ENCODE results near the gene JOSD1. TPM values are rescaled to one million over a fixed set of nuclear protein-coding genes. Genes with fewer than 3 reads are reported as not detected.
A peak's percentile ranks its signal among the peaks of the same experiment; 100 is the strongest.

JOSD1 gene
- total RNA-seq, 2 experiments from 2014 or later: 48.9 to 54.3 TPM

DNA sequence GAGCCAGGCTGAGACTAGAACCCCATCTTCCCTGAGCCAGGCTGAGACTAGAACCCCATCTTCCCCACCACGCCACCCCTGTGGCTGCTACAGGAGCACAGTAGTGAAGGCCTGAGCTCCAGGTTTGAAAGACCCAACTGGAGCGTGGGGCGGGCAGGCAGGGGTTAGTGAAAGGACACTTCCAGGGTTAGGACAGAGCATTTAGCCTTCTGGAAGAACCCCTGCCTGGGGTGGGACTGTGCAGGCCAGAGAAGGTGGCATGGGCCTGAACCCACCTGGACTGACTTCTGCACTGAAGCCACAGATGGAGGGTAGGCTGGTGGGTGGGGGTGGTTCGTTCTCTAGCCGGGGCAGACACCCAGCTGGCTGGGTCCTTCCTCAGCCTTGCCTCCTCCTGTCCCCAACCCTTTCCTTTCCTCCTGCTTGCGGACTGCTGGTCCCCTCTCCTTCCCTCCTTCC lies 31.0 kb upstream of the JOSD1 start:
- peak; percentile 5 for DNase-seq
- CTCF ChIA-PET: interaction anchor here (1.2 to 2.3 kb wide), 4 partner anchors 10 to 27 kb away, joined by 3 to 14 read pairs (median 8); no protein-coding TSS in a partner anchor
- intact Hi-C loops (cut with micrococcal nuclease): no loop called here
- H3K27me3 Mint-ChIP-seq (ENCODE audit: low read depth): no peaks in the 10 kb centered on the region
- H3K4me3 Mint-ChIP-seq: no peak overlapping the region
- H3K27ac Mint-ChIP-seq: no peak overlapping the region
- H3K36me3 Mint-ChIP-seq (ENCODE audit: low read depth): peaks cover 25% of the 10 kb centered on the region
- H3K9me3 Mint-ChIP-seq: no peaks in the 10 kb centered on the region
- peaks cover 19% of the 10 kb centered on the region for H3K4me1 Mint-ChIP-seq (ENCODE audit: low read depth)

DNA sequence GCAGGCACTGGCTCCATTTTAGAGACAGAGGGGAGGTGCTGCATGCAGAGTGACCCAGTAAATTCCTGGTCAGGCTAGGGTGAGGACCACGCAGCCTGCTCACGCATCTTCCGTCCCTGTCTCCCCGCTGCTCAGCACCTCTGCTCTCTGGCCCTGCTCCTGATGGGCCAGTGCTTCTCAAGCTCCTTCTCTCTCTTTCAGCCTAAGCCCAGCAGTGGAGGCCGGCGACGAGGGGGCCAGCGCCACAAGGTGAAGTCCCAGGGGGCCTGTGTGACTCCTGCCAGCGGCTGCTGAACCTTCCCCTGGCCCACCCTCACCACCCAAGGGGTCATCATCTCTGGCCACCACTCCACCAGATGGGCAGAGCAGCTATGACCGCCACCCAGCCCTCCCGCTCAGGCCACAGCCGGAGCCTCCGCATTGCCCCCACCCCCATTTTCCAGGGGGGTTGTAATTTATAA lies 29.7 kb upstream of the JOSD1 start:
- peak; percentile 3 for DNase-seq
- H3K4me1 Mint-ChIP-seq (ENCODE audit: low read depth): peaks cover 12% of the 10 kb centered on the region
- peaks cover 27% of the 10 kb centered on the region for H3K36me3 Mint-ChIP-seq (ENCODE audit: low read depth)
- no peak overlapping the region for H3K27ac Mint-ChIP-seq
- H3K9me3 Mint-ChIP-seq: no peaks in the 10 kb centered on the region
- no peaks in the 10 kb centered on the region for H3K27me3 Mint-ChIP-seq (ENCODE audit: low read depth)
- intact Hi-C loops (cut with micrococcal nuclease): no loop called here
- CTCF ChIA-PET: no interaction called here
- no peak overlapping the region for H3K4me3 Mint-ChIP-seq

DNA sequence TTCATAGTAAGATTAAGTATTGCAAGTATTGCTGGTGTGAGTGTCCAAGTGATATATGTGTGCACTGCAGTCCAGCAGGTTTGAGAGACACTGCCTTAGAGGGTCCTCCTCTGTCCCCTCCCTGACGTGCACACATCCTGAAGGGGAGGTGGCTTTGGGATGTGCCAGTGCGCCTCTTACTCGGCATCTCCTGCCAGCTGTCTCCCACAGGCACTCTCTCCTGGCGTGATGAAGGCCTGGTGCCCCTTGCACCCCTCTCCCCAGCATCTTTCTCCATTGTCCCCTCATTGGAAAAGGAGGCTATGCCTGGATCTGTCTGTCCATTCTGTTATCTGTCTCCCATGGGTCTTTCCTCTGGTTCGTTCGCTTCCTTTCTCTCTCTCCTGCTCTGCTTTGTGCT lies 29.2 kb upstream of the JOSD1 start:
- CTCF ChIA-PET: no interaction called here
- no peaks in the 10 kb centered on the region for H3K9me3 Mint-ChIP-seq
- H3K4me1 Mint-ChIP-seq (ENCODE audit: low read depth): peaks cover 8% of the 10 kb centered on the region
- peak; percentile 1 for DNase-seq
- intact Hi-C loops (cut with micrococcal nuclease): no loop called here
- H3K36me3 Mint-ChIP-seq (ENCODE audit: low read depth): peaks cover 31% of the 10 kb centered on the region
- H3K27me3 Mint-ChIP-seq (ENCODE audit: low read depth): no peaks in the 10 kb centered on the region
- H3K4me3 Mint-ChIP-seq: no peak overlapping the region
- H3K27ac Mint-ChIP-seq: peak overlapping the region; percentile 29

DNA sequence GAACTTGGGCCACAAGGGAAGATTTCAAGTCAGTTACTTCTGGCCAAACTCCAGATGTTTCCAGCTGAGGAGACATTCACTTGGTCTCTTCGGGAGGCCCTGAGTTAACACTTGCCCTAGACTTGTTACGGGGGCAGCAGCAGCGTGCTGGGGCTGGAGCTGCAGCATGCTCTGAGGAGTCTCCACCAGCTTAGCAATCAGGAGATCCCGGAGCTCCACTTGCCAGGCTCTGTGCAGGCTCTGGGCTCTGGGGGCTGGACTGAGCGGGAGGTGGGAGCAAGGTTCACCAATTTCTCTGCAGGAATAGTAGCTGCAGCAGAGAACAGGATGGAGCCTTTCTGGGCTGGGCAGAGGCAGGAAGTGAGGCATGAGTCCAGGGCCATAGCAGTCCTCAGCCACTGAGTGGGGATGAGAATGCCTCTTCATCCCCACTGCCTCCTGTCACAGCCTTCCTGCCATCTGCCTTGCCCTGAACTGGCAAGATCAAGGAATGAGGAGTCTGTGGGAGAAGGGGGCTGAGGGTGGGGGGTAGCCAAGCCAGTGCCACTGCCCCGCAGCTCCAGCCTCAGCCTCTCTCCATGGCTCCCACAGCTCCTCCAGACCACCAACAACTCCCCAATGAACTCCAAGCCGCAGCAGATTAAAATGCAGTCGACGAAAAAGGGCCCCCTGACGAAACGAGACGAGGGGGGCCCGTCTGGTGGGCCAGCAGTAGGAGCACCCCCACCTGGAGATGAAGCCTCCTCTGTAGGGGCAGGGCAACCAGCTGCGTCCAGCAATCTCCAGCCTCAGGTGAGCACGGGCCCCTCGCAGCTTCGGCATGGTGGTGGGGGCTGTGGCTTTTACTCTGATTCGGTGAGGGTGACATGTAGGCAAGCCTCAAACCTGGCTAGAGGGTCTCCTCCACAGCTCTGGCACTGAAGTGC lies 28.4 kb upstream of the JOSD1 start:
- intact Hi-C loops (cut with micrococcal nuclease): no loop called here
- peak; percentile 3 for DNase-seq
- Mint-ChIP-seq H3K27ac (peak overlapping the region; percentile 44), H3K4me3 (no peak overlapping the region), H3K27me3 (ENCODE audit: low read depth) (no peaks in the 10 kb centered on the region), H3K9me3 (no peaks in the 10 kb centered on the region), H3K4me1 (ENCODE audit: low read depth) (peaks cover 8% of the 10 kb centered on the region), H3K36me3 (ENCODE audit: low read depth) (peaks cover 35% of the 10 kb centered on the region)
- CTCF ChIA-PET: no interaction called here

DNA sequence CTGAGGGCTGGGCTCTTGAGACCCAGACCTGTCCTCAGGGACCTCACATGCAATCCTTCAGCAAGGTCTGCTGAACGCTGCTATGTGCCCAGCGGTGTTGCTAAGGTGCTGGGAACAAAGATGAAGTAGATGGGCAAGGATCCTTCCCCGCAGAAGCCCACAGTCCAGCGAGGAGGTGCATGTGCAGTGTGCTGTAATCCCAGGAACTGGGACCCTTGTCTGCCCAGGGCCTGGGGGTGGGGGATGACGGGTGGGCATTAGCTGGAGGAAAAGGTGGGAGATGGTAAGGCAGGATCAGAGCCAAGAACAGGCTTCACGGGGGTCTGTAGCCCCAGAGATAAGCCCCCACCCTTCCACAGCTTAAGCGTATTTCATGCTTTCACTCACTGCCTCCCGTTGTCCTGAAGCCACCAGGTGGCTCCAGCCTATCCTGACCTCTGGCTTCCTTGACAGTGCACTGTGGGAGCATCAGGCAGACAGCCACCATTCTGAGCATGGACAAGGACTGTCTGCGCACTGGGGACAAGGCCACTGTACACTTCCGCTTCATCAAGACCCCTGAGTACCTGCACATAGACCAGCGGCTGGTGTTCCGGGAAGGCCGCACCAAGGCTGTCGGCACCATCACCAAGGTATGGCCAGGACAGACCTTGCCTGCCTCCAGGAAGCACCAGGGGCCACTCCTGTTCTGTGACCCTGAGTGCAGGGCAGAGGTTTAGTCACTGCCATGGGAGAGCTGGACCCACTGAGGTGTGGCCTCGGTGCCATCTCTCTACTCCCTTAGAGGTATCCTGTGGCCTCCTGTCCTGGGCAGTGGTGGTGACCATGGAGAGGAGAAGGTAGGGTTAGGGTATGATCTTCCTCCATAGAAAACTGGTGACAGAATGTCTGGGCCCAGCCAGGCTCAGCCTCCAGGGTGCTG lies 27.0 kb upstream of the JOSD1 start:
- H3K36me3 Mint-ChIP-seq (ENCODE audit: low read depth): peaks cover 41% of the 10 kb centered on the region
- intact Hi-C loops (cut with micrococcal nuclease): no loop called here
- H3K4me3 Mint-ChIP-seq: no peak overlapping the region
- CTCF ChIA-PET: no interaction called here
- peaks cover 4% of the 10 kb centered on the region for H3K4me1 Mint-ChIP-seq (ENCODE audit: low read depth)
- H3K27ac Mint-ChIP-seq: no peak overlapping the region
- no peaks in the 10 kb centered on the region for H3K9me3 Mint-ChIP-seq
- DNase-seq: peak; percentile 3
- H3K27me3 Mint-ChIP-seq (ENCODE audit: low read depth): no peaks in the 10 kb centered on the region

DNA sequence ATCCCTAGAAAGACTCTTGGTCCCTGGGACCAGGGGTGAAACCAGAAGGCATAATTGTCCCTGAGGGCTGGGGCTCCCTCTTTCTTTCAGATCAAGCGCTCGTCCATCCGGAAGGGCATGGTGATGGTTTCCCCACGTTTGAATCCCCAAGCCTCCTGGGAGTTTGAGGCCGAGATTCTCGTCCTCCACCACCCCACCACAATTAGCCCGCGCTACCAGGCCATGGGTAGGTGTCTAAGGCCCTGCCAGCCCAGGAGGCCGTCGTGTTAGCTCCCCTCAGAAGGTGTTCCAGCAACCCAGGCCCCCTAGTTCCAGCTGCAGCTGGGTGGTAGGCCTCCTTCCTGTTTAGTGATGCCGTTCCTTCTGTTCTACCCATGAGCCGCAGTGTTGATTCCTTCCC lies 26.4 kb upstream of the JOSD1 start:
- no peaks in the 10 kb centered on the region for H3K9me3 Mint-ChIP-seq
- CTCF ChIA-PET: interaction anchor here (0.6 kb wide), 1 partner anchor 36 kb away, joined by 3 read pairs; no protein-coding TSS in a partner anchor
- H3K36me3 Mint-ChIP-seq (ENCODE audit: low read depth): peaks cover 44% of the 10 kb centered on the region
- H3K4me1 Mint-ChIP-seq (ENCODE audit: low read depth): no peaks in the 10 kb centered on the region
- no peak overlapping the region for H3K27ac Mint-ChIP-seq
- no peak overlapping the region for H3K4me3 Mint-ChIP-seq
- H3K27me3 Mint-ChIP-seq (ENCODE audit: low read depth): no peaks in the 10 kb centered on the region
- intact Hi-C loops (cut with micrococcal nuclease): no loop called here
- no peak for DNase-seq

DNA sequence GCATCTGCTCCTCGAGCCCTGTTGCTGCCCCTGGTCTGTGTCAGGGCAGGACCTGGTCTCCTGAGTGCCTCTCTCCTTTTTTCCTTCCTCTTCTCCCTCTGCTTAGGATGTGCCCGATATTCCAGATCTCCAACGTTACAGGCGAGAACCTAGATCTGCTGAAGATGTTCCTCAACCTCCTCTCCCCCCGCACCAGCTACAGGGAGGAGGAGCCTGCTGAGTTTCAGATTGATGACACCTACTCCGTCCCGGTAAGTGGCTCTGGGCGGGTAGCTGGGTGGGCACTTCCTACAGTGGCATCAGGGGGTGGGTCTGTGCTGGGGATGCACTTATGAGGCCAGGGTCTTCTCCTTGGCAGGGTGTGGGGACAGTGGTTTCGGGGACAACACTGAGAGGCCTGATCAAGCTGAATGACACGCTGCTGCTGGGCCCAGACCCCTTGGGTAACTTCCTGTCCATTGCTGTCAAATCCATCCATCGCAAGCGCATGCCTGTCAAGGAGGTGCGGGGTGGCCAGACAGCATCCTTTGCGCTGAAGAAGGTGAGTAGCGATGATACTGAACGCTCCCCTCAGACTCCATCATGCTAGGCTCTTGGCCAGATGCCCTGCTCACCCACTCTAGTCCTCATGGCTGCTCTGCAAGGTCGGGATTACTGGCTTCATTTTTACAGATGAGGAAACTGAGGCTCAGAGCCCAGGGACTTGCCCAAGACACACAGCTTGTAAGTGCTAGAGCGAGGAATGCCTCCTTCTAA lies 25.3 kb upstream of the JOSD1 start:
- intact Hi-C loops (cut with micrococcal nuclease): no loop called here
- Mint-ChIP-seq H3K9me3 (no peaks in the 10 kb centered on the region), H3K4me3 (no peak overlapping the region), H3K36me3 (ENCODE audit: low read depth) (peaks cover 47% of the 10 kb centered on the region), H3K27ac (no peak overlapping the region), H3K27me3 (ENCODE audit: low read depth) (no peaks in the 10 kb centered on the region), H3K4me1 (ENCODE audit: low read depth) (no peaks in the 10 kb centered on the region)
- DNase-seq: peak; percentile 2
- CTCF ChIA-PET: interaction anchor here (0.9 to 1.9 kb wide), 5 partner anchors 8 to 45 kb away, joined by 3 to 8 read pairs (median 3); partner anchors contain the start of gene TOMM22

DNA sequence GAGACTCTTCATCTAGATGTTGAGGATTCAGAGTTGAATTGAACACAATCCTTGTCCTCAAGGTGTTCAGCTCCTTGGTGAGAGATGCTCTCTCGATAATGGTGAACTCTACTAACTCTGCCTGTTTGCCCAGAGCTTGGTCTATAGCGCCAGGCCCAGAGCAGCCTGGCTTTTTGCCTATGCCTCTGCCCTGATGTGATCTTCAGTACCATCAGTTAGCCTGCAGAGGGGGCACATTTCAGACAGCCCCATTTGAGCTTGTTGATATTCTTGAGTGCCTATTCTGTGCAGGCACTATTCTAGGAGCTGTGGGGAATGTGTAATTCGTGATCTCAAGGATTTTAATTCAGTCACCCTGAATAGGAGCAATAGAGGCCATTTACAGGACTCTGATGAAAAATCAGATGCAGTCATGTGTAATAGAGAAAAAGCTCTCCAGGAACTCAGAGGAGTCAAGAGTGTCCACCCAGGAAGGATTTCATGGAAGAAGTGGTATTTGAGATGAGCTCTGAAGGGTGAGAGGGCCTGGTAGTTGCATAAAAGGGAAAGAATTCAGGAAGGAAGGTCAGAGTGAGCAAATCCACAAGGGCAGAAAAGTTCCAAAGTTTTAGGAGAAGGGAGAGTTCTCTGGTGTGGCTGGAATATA lies 24.3 kb upstream of the JOSD1 start:
- H3K27ac Mint-ChIP-seq: no peak overlapping the region
- intact Hi-C loops (cut with micrococcal nuclease): no loop called here
- peak; percentile 38 for DNase-seq
- peaks cover 46% of the 10 kb centered on the region for H3K36me3 Mint-ChIP-seq (ENCODE audit: low read depth)
- no peaks in the 10 kb centered on the region for H3K9me3 Mint-ChIP-seq
- no peaks in the 10 kb centered on the region for H3K4me1 Mint-ChIP-seq (ENCODE audit: low read depth)
- CTCF ChIA-PET: interaction anchor here (0.6 to 2.1 kb wide), 15 partner anchors 9 to 44 kb away, joined by 3 to 8 read pairs (median 4); partner anchors contain the start of gene TOMM22
- no peaks in the 10 kb centered on the region for H3K27me3 Mint-ChIP-seq (ENCODE audit: low read depth)
- no peak overlapping the region for H3K4me3 Mint-ChIP-seq

DNA sequence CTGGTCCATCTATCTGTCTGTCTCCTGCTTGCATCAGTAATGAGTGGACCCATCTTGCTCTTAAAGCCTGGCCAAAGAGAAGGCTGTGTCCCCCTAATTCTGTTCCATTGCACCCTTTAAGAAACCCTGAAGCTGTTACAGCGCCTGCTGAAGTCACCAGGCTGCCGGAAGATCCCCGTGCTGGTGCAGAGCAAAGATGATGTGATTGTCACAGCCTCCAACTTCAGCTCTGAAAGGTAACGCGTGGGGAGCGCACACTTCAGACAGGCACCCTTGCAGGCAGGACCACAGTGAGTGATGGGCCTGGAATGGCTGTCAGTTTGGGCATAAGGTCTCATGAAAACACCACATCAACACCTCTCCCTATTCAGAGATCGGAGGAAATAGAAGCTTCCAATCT lies 23.4 kb upstream of the JOSD1 start:
- CTCF ChIA-PET: interaction anchor here (0.6 to 2.1 kb wide), 13 partner anchors 9 to 125 kb away, joined by 3 to 8 read pairs (median 5); no protein-coding TSS in a partner anchor
- intact Hi-C loops (cut with micrococcal nuclease): no loop called here
- peaks cover 46% of the 10 kb centered on the region for H3K36me3 Mint-ChIP-seq (ENCODE audit: low read depth)
- H3K9me3 Mint-ChIP-seq: no peaks in the 10 kb centered on the region
- peak; percentile 1 for DNase-seq
- no peak overlapping the region for H3K27ac Mint-ChIP-seq
- no peaks in the 10 kb centered on the region for H3K4me1 Mint-ChIP-seq (ENCODE audit: low read depth)
- no peaks in the 10 kb centered on the region for H3K27me3 Mint-ChIP-seq (ENCODE audit: low read depth)
- H3K4me3 Mint-ChIP-seq: no peak overlapping the region

DNA sequence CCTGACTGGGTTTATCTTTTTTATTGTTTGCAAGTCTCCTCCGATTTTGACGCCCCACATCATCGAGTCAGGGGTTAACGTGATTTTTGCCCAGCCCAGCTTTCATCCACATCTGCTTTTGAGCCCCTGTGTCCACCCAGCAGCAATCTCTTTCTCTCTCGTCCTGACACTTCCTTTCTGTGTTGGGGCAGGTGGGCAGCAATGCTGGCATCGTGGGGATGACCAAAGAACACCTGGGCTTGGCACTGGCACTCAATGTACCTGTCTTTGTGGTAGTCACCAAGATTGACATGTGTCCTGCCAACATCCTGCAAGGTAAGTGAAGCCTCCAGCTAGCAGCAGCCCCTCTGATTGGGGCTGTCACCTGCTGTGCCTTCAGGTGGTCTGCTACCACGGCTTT lies 20.8 kb upstream of the JOSD1 start:
- intact Hi-C loops (cut with micrococcal nuclease): no loop called here
- peaks cover 33% of the 10 kb centered on the region for H3K36me3 Mint-ChIP-seq (ENCODE audit: low read depth)
- CTCF ChIA-PET: interaction anchor here (0.6 to 1.7 kb wide), 4 partner anchors 10 to 40 kb away, joined by 3 to 5 read pairs (median 3); partner anchors contain the start of gene TOMM22
- H3K9me3 Mint-ChIP-seq: no peaks in the 10 kb centered on the region
- no peaks in the 10 kb centered on the region for H3K4me1 Mint-ChIP-seq (ENCODE audit: low read depth)
- no peak overlapping the region for H3K4me3 Mint-ChIP-seq
- H3K27me3 Mint-ChIP-seq (ENCODE audit: low read depth): no peaks in the 10 kb centered on the region
- DNase-seq: no peak
- H3K27ac Mint-ChIP-seq: no peak overlapping the region

DNA sequence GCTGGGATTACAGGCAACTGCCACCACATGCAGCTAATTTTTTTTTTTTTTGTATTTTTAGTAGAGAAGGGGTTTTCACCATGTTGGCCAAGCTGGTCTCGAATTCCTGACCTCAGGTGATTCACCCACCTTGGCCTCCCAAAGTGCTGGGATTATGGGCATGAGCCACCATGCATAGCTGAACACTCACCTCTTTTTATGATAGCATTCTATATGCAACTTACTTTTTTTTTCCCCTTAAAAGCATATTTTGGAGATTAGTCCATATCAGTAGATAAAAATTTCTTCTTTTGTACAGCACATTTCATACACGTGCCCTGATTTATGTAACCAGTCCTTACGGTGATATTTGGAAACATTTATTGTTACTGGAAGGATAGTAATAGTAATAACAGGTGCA lies 19.6 kb upstream of the JOSD1 start:
- H3K4me1 Mint-ChIP-seq (ENCODE audit: low read depth): peaks cover under 1% of the 10 kb centered on the region
- H3K9me3 Mint-ChIP-seq: no peaks in the 10 kb centered on the region
- DNase-seq: no peak
- intact Hi-C loops (cut with micrococcal nuclease): no loop called here
- H3K4me3 Mint-ChIP-seq: no peak overlapping the region
- H3K27me3 Mint-ChIP-seq (ENCODE audit: low read depth): no peaks in the 10 kb centered on the region
- CTCF ChIA-PET: interaction anchor here (0.7 kb wide), 1 partner anchor 302 kb away, joined by 4 read pairs; no protein-coding TSS in a partner anchor
- no peak overlapping the region for H3K27ac Mint-ChIP-seq
- H3K36me3 Mint-ChIP-seq (ENCODE audit: low read depth): peaks cover 34% of the 10 kb centered on the region

Measured in activated naive CD4-positive, alpha-beta T cell treated with anti-CD3 and anti-CD28 coated beads for 36 hours (primary cell).